ENCODE data around the gene MRPL37.
"Not testable (repeated sequence)": the region's sequence is repeated elsewhere in the genome, so short reads cannot be mapped to it uniquely, and the experiment has no call there.

Gene MRPL37

DNA sequence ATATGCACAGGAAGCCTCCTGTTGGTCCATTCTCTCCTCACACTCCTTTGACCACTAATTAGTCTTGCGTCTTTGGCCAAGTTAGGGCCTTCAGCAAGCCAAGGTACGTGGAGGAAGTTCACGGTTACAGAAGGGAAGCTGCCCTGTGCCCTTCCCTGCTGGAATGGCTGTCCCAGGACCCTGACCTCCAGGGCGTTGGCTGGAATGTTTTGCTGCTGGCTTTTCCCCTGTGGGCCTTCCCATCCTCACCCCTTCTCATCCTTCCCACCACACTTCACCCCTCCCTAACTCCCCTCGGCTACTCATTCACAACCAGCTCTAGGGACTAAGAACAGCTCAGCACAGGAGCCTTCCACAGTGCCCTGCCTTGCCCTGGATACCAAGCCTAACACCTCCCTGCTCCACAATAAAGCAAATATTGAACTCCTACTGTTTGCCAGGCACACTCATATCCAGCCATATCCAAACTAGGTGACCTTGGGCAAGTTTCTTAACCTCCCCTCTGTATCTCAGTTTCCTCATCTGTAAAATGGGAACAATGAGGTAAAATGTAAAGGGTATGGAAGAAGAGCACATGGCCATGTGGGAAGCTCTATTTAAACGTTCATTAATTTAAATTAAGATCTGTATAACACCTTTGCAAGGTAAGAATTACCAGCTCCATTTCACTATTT, 38.3 kb upstream of the MRPL37 start:
- peaks cover 11% of the 10 kb centered on the region for H3K27me3 ChIP-seq (replicated peaks; ENCODE audit: control insufficient read depth, insufficient read depth, low read length)

GRCh38 chr1:54163051-54163450, 36.9 kb upstream of the MRPL37 start:
- peaks cover 11% of the 10 kb centered on the region for H3K27me3 ChIP-seq (replicated peaks; ENCODE audit: control insufficient read depth, insufficient read depth, low read length)
- no peaks in the 10 kb centered on the region for H3K9me3 ChIP-seq (ENCODE audit: control insufficient read depth, low read length)
- H3K4me1 ChIP-seq (ENCODE audit: control insufficient read depth, insufficient read depth, low read length) = no peaks in the 10 kb centered on the region
- H3K9ac ChIP-seq (ENCODE audit: low read length) = no peak overlapping the region
- H3K36me3 ChIP-seq (ENCODE audit: control insufficient read depth, insufficient read depth, low read length, severe bottlenecking) = no peaks in the 10 kb centered on the region
- DNase-seq (ENCODE audit: low read depth) = no peak
- no peak overlapping the region for H3K4me3 ChIP-seq (ENCODE audit: low read length)

More for the DNA sequence above, 38.3 kb upstream of the MRPL37 start:
- no peak for DNase-seq (ENCODE audit: low read depth)
- no peak overlapping the region for H3K4me3 ChIP-seq (ENCODE audit: low read length)
- no peaks in the 10 kb centered on the region for H3K36me3 ChIP-seq (ENCODE audit: control insufficient read depth, insufficient read depth, low read length, severe bottlenecking)
- no peaks in the 10 kb centered on the region for H3K4me1 ChIP-seq (ENCODE audit: control insufficient read depth, insufficient read depth, low read length)
- H3K9ac ChIP-seq (ENCODE audit: low read length) = no peak overlapping the region
- H3K9me3 ChIP-seq (ENCODE audit: control insufficient read depth, low read length) = no peaks in the 10 kb centered on the region

DNA sequence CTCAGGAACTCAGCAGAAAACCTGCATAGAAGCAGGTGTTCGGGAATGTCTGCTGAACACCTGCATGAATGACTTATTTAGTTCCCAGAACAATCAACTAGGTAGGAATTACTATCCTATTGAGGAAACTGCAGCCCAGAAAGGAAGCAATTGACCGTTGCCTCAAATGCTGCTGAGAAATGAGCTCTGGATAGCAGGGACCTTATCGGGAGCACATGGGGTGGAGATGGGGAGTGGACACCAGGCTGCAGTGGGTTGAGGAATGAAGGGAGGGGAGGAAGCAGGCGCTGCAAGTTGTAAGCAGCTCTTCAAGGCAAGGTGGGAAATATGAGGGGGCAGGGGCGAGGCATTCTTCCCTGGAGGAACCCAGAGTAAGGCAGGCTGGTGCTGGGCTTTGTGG, 36.4 kb upstream of the MRPL37 start:
- Histone ChIP-seq H3K9me3 (ENCODE audit: control insufficient read depth, low read length) (no peaks in the 10 kb centered on the region), H3K9ac (ENCODE audit: low read length) (no peak overlapping the region), H3K27me3 (replicated peaks; ENCODE audit: control insufficient read depth, insufficient read depth, low read length) (peaks cover 11% of the 10 kb centered on the region), H3K4me1 (ENCODE audit: control insufficient read depth, insufficient read depth, low read length) (no peaks in the 10 kb centered on the region), H3K4me3 (ENCODE audit: low read length) (no peak overlapping the region), H3K36me3 (ENCODE audit: control insufficient read depth, insufficient read depth, low read length, severe bottlenecking) (no peaks in the 10 kb centered on the region)
- DNase-seq (ENCODE audit: low read depth) = no peak

GRCh38 chr1:54165146-54165545, 34.8 kb upstream of the MRPL37 start:
- Histone ChIP-seq H3K4me3 (ENCODE audit: low read length) (no peak overlapping the region), H3K4me1 (ENCODE audit: control insufficient read depth, insufficient read depth, low read length) (no peaks in the 10 kb centered on the region), H3K27me3 (replicated peaks; ENCODE audit: control insufficient read depth, insufficient read depth, low read length) (peaks cover 11% of the 10 kb centered on the region), H3K9me3 (ENCODE audit: control insufficient read depth, low read length) (no peaks in the 10 kb centered on the region), H3K9ac (ENCODE audit: low read length) (no peak overlapping the region), H3K36me3 (ENCODE audit: control insufficient read depth, insufficient read depth, low read length, severe bottlenecking) (no peaks in the 10 kb centered on the region)
- DNase-seq (ENCODE audit: low read depth) = no peak

DNA sequence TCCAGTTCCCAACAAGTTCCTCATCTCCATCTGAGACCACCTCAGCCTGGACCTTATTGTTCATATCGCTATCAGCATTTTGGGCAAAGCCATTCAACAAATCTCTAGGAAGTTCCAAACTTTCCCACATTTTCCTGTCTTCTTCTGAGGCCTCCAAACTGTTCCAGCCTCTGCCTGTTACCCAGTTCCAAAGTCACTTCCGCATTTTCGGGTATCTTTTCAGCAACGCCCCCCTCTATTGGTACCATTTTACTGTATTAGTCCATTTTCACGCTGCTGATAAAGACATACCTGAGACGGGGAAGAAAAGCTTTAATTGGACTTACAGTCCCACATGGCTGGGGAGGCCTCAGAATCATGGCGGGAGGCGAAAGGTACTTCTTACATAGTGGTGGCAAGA, 33.6 kb upstream of the MRPL37 start:
- not testable (repeated sequence) for H3K36me3 ChIP-seq (ENCODE audit: control insufficient read depth, insufficient read depth, low read length, severe bottlenecking); H3K9ac ChIP-seq (ENCODE audit: low read length); H3K4me1 ChIP-seq (ENCODE audit: control insufficient read depth, insufficient read depth, low read length); H3K9me3 ChIP-seq (ENCODE audit: control insufficient read depth, low read length); DNase-seq (ENCODE audit: low read depth); H3K4me3 ChIP-seq (ENCODE audit: low read length)
- H3K27me3 ChIP-seq (replicated peaks; ENCODE audit: control insufficient read depth, insufficient read depth, low read length) = peaks cover 11% of the 10 kb centered on the region

- Histone ChIP-seq H3K9ac (ENCODE audit: low read length) (no peak overlapping the region), H3K27me3 (replicated peaks; ENCODE audit: control insufficient read depth, insufficient read depth, low read length) (peaks cover 8% of the 10 kb centered on the region), H3K36me3 (ENCODE audit: control insufficient read depth, insufficient read depth, low read length, severe bottlenecking) (no peaks in the 10 kb centered on the region), H3K4me1 (ENCODE audit: control insufficient read depth, insufficient read depth, low read length) (peaks cover 2% of the 10 kb centered on the region), H3K9me3 (ENCODE audit: control insufficient read depth, low read length) (no peaks in the 10 kb centered on the region), H3K4me3 (ENCODE audit: low read length) (no peak overlapping the region)
- DNase-seq (ENCODE audit: low read depth) = peak; percentile 13
Measured at GRCh38 chr1:54167422-54168139, 32.4 kb upstream of the MRPL37 start.

DNA sequence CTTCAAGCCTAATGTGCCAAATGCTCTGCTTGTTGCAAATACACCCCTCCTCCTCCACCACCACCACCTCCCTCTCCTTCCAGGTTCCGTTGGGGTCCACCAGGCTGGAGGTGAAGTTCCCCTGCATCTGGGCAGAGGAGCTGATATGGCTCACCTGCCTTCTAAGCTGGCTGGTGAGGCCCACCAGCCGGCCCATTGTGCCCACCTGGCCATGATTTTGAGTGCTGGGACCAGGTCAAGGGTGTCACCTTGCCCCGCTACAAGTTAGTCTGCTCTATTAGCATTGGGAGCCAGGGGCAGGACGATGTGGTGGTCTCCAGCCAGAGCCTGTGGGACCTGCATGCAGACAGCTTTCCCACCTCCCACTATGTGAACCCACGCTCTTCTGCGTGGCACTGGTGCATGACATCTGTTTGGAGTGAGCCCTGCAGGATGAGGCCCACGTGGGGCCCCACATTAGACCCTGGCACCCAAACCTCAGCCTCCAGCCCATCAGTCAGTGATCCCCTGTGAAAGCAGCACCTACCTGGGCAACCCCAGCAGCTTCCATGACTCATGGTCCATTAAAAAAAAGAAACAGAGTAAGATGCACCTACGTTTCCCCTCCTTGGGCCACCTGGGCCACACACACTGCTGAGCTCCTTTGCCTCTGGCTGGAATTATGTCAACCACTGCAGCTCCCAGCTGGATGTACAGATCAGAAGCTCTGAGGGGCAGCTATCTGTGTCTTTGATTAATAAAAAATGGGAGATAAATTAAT, 31.6 kb upstream of the MRPL37 start:
- no peak overlapping the region for H3K9ac ChIP-seq (ENCODE audit: low read length)
- no peaks in the 10 kb centered on the region for H3K9me3 ChIP-seq (ENCODE audit: control insufficient read depth, low read length)
- H3K4me1 ChIP-seq (ENCODE audit: control insufficient read depth, insufficient read depth, low read length) = peaks cover 9% of the 10 kb centered on the region
- H3K4me3 ChIP-seq (ENCODE audit: low read length) = no peak overlapping the region
- no peak for DNase-seq (ENCODE audit: low read depth)
- peaks cover 6% of the 10 kb centered on the region for H3K27me3 ChIP-seq (replicated peaks; ENCODE audit: control insufficient read depth, insufficient read depth, low read length)
- H3K36me3 ChIP-seq (ENCODE audit: control insufficient read depth, insufficient read depth, low read length, severe bottlenecking) = no peaks in the 10 kb centered on the region

DNA sequence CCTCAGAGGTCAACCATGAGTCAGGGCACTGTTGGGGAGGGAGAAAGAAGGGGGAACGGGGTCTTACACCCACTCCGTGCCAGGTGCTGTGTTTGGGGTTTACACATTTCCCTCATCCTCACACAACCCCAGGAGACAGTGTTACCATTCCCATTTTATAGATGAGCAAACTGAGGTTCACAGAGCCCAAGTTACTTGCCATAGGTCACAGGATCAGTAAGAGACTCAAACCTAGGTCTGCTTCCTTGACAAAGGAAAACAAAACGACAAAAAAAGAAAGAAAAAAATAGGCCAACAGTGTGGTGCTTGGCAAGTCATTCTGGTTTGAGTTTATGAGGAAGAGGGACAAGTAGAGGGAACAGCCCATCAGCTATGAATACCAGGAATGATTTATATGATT, 30.9 kb upstream of the MRPL37 start:
- no peak for DNase-seq (ENCODE audit: low read depth)
- no peaks in the 10 kb centered on the region for H3K36me3 ChIP-seq (ENCODE audit: control insufficient read depth, insufficient read depth, low read length, severe bottlenecking)
- no peak overlapping the region for H3K9ac ChIP-seq (ENCODE audit: low read length)
- no peaks in the 10 kb centered on the region for H3K9me3 ChIP-seq (ENCODE audit: control insufficient read depth, low read length)
- H3K4me1 ChIP-seq (ENCODE audit: control insufficient read depth, insufficient read depth, low read length) = peaks cover 14% of the 10 kb centered on the region
- no peak overlapping the region for H3K4me3 ChIP-seq (ENCODE audit: low read length)
- H3K27me3 ChIP-seq (replicated peaks; ENCODE audit: control insufficient read depth, insufficient read depth, low read length) = no peaks in the 10 kb centered on the region

DNA sequence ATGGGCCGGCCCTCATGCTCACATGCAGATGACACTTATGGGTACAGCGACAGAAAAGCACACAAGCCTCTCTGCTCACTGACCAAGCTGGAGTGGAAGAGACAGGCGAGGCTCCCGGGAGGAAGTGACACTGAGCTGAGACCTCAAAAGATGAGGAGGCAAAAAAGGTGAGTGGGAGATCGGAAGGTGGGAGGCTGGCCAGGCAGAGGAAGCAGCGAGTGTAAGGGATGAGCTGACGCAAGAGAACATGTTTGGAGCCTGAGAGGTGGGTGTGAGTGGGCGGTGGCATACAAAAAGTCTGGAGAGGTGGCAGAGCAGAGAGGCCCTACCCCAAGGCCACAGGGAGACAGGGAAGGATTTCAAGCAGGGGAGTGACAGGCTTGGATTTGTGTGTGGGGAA, 29.0 kb upstream of the MRPL37 start:
- H3K9me3 ChIP-seq (ENCODE audit: control insufficient read depth, low read length) = no peaks in the 10 kb centered on the region
- no peaks in the 10 kb centered on the region for H3K27me3 ChIP-seq (replicated peaks; ENCODE audit: control insufficient read depth, insufficient read depth, low read length)
- H3K4me3 ChIP-seq (ENCODE audit: low read length) = no peak overlapping the region
- H3K4me1 ChIP-seq (ENCODE audit: control insufficient read depth, insufficient read depth, low read length) = peaks cover 14% of the 10 kb centered on the region
- no peak for DNase-seq (ENCODE audit: low read depth)
- H3K9ac ChIP-seq (ENCODE audit: low read length) = no peak overlapping the region
- H3K36me3 ChIP-seq (ENCODE audit: control insufficient read depth, insufficient read depth, low read length, severe bottlenecking) = no peaks in the 10 kb centered on the region

GRCh38 chr1:54171606-54172005, 28.4 kb upstream of the MRPL37 start:
- no peak overlapping the region for H3K9ac ChIP-seq (ENCODE audit: low read length)
- H3K4me1 ChIP-seq (ENCODE audit: control insufficient read depth, insufficient read depth, low read length) = peaks cover 14% of the 10 kb centered on the region
- no peaks in the 10 kb centered on the region for H3K27me3 ChIP-seq (replicated peaks; ENCODE audit: control insufficient read depth, insufficient read depth, low read length)
- no peak for DNase-seq (ENCODE audit: low read depth)
- no peak overlapping the region for H3K4me3 ChIP-seq (ENCODE audit: low read length)
- H3K9me3 ChIP-seq (ENCODE audit: control insufficient read depth, low read length) = no peaks in the 10 kb centered on the region
- no peaks in the 10 kb centered on the region for H3K36me3 ChIP-seq (ENCODE audit: control insufficient read depth, insufficient read depth, low read length, severe bottlenecking)

All from adipocyte (in vitro differentiated cells).